Body of pancreas (tissue), 4 donors: Measurements from ENCODE around the gene BABAM1. TPM values are rescaled to one million over a fixed set of nuclear protein-coding genes. Genes with fewer than 3 reads are reported as not detected.

Experiments used
- ATAC-seq: fragments of 150-250 bp; one replicate; pipeline ENCODE4 v1.9.1; 2016
- DNase-seq, 4 donors: peaks; one replicate each; pipeline ENCODE4 v3.0.0-alpha.2; 2019
- H3K27ac ChIP-seq, 4 donors: fragments of 200-600 bp; sonication (generic); 1 replicate in 3 of 4; 2 replicates in 1 of 4; pipeline versions ENCODE4 v1.5.1 to v1.6.1; 2016 to 2019; ENCODE audit warnings: mild to moderate bottlenecking in 1 of 4, mixed read lengths in 1 of 4, moderate library complexity in 1 of 4
- H3K27me3 ChIP-seq, 2 donors: fragments of 200-600 bp; sonication (generic); one replicate each; pipeline ENCODE4 v1.6.0; 2016; ENCODE audit warnings: mild to moderate bottlenecking in 1 of 2
- H3K36me3 ChIP-seq, 2 donors: fragments of 200-600 bp; sonication (generic); replicated peaks in 1 of 2; 2 replicates each; pipeline ENCODE4 v1.5.1; 2016; ENCODE audit warnings: low read depth in 2 of 2; ENCODE audit not compliant: insufficient read depth in 1 of 2
- H3K4me1 ChIP-seq: fragments of 200-600 bp; sonication (generic); one replicate; pipeline ENCODE4 v1.6.0; 2016
- H3K4me3 ChIP-seq, 2 donors: fragments of 200-600 bp; sonication (generic); 1 replicate in 1 of 2; 2 replicates in 1 of 2; pipeline ENCODE4 v1.5.1; 2016 to 2019
- H3K9me3 ChIP-seq, 3 donors: fragments of 200-600 bp; sonication (generic); 1 replicate in 2 of 3; 2 replicates in 1 of 3; pipeline ENCODE4 v1.5.1; 2016
- POLR2A ChIP-seq, 3 donors: fragments of 450-650 bp; IDR thresholded peaks; one replicate each; pipeline ENCODE4 v1.6.1; 2016; ENCODE audit warnings: antibody characterized with exemption in 3 of 3, mild to moderate bottlenecking in 2 of 3
- WGBS, 2 donors: methylation state at CpG; one replicate each; pipeline ENCODE4 v1.1.5; 2017; 5-methylcytosine and 5-hydroxymethylcytosine counted together
- intact Hi-C: fragments of 100-400 bp; cut with DNase I; formaldehyde crosslinking; loops from one replicate; pipeline ENCODE4 v1.15.1; 2023
- total RNA-seq, 2 donors: library from RNA; depleted of rRNA; stranded (reverse); fragments of >200 nt; gene quantifications; one replicate each; pipeline ENCODE4 v1.1.0, GENCODE V29; 2016
- TF ChIP-seq, protein P1 (sequence below), 7 experiments: fragments of 450-650 bp in 4 of 7; fragments of 200-600 bp in 3 of 7; sonication (generic) in 3 of 7; IDR thresholded peaks; one replicate each; pipeline ENCODE4 v1.5.1; 2016 to 2019; ENCODE audit warnings: antibody characterized with exemption in 7 of 7

The BABAM1 gene
- total RNA-seq, 2 donors from 2014 or later = 45.2 to 84.6 TPM

DNA sequence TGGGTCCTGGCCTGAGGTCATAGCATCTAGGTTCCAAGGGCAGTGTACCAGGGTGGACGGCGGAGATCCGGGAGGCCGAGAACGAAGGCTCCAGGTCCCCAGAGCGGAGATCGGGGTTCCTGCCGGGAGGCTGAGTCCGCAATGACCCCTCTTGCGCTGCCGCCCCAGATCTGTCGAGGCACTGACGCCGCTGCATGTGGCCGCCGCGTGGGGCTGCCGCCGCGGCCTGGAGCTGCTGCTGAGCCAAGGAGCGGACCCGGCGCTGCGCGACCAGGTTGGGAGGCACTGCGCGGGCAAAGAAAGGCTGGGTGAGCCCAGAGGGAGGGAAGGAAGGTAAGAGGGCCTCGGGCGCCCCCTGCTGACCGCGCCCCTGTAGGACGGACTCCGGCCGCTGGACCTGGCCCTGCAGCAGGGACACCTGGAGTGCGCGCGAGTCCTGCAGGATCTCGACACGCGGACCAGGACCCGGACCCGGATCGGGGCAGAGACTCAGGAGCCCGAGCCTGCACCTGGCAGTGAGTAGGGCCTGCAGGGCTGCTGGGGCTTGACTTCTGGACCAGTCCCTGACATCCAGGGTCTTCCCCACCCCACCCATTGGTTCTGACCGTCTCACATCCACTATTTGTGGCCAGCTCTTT, 15.4 kb downstream of the BABAM1 start:
- Histone ChIP-seq H3K4me1 (peaks cover 17% of the 10 kb centered on the region), H3K4me3 (no peak overlapping the region), H3K36me3 (no peaks in the 10 kb centered on the region), H3K27ac (no peak overlapping the region), H3K27me3 (peaks cover 0 to 10% of the 10 kb centered on the region in 2 donors), H3K9me3 (no peaks in the 10 kb centered on the region)
- peak; percentile 99 for ATAC-seq
- TF ChIP-seq, protein P1, sequence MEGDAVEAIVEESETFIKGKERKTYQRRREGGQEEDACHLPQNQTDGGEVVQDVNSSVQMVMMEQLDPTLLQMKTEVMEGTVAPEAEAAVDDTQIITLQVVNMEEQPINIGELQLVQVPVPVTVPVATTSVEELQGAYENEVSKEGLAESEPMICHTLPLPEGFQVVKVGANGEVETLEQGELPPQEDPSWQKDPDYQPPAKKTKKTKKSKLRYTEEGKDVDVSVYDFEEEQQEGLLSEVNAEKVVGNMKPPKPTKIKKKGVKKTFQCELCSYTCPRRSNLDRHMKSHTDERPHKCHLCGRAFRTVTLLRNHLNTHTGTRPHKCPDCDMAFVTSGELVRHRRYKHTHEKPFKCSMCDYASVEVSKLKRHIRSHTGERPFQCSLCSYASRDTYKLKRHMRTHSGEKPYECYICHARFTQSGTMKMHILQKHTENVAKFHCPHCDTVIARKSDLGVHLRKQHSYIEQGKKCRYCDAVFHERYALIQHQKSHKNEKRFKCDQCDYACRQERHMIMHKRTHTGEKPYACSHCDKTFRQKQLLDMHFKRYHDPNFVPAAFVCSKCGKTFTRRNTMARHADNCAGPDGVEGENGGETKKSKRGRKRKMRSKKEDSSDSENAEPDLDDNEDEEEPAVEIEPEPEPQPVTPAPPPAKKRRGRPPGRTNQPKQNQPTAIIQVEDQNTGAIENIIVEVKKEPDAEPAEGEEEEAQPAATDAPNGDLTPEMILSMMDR (IDR thresholded peaks at IDR 0.05) = peak; percentile 92 to 96 (median 94)
- TF ChIP-seq POLR2A (IDR thresholded peaks at IDR 0.05) = no peak
- WGBS, 2 donors = 3 to 67% methylated on average over 1 to 44 of the region's 45 CpGs
- peak; percentile 89 to 93 (median 90) for DNase-seq
- intact Hi-C loops = loop anchor here (5.0 kb wide), 2 partner anchors 80 to 215 kb away; no protein-coding TSS in a partner anchor

DNA sequence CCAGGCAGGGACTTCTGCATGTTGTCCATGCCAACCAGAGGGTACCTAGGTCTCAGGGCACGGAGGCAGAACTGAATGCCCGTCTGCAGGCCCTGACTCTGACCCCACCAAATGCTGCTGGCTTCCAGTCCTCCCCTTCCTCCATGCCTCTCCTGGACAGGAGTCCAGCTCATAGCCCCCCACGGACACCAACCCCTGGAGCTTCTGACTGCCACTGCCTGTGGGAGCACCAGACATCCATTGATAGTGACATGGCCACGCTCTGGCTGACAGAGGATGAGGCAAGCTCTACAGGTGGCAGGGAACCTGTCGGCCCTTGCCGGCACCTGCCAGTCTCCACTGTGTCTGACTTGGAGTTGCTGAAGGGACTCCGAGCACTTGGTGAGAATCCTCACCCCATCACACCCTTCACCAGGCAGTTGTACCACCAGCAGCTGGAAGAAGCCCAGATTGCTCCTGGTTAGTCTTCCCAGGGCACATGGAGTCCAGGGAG, 16.3 kb downstream of the BABAM1 start:
- H3K4me1 ChIP-seq = peaks cover 17% of the 10 kb centered on the region
- TF ChIP-seq, protein P1 (IDR thresholded peaks at IDR 0.05) = no peak
- TF ChIP-seq POLR2A (IDR thresholded peaks at IDR 0.05) = no peak
- H3K4me3 ChIP-seq = no peak overlapping the region
- ATAC-seq = no peak
- no peak for DNase-seq
- intact Hi-C loops = loop anchor here (5.0 kb wide), 2 partner anchors 81 to 216 kb away; no protein-coding TSS in a partner anchor
- H3K27me3 ChIP-seq = peaks cover 0 to 10% of the 10 kb centered on the region in 2 donors
- 76 to 80% methylated on average over 1 to 7 of the region's 7 CpGs for WGBS, 2 donors
- H3K36me3 ChIP-seq = no peaks in the 10 kb centered on the region
- H3K9me3 ChIP-seq = no peaks in the 10 kb centered on the region
- H3K27ac ChIP-seq = no peak overlapping the region

DNA sequence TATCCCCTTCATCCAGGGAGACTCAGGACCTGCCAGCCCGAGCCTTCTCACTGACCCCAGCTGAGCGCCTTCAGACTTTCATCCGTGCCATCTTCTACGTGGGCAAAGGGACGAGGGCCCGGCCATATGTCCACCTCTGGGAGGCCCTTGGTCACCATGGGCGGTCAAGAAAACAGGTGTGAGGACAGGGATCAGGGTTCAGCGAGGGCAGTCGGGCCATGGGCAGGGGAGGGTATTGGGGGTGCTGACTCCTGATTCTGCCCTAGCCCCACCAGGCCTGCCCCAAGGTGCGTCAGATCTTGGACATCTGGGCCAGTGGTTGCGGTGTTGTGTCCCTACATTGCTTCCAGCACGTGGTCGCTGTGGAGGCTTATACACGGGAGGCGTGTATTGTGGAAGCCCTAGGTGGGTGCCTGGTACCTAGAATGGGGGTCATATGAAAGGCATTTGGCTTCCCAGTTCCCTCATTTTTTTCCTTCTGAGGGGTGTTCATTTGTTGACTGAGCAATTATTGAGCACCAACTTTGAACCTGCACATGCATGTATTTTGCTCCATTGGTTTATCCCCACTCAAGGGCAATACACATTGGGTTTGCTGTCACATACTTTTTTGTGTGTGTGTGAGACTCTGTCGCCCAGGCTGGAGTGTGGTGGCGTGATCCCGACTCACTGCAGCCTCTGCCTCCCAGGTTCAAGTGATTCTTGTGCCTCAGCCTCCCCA, 18.3 kb downstream of the BABAM1 start:
- no peaks in the 10 kb centered on the region for H3K36me3 ChIP-seq
- peaks cover 17% of the 10 kb centered on the region for H3K4me1 ChIP-seq
- intact Hi-C loops = no loop called here
- H3K27ac ChIP-seq = no peak overlapping the region
- DNase-seq (no peak), ATAC-seq (no peak)
- TF ChIP-seq POLR2A (IDR thresholded peaks at IDR 0.05) = no peak
- TF ChIP-seq, protein P1 (IDR thresholded peaks at IDR 0.05) = no peak
- H3K9me3 ChIP-seq = no peaks in the 10 kb centered on the region
- H3K4me3 ChIP-seq = no peak overlapping the region
- WGBS, 2 donors = 82 to 85% methylated on average over 15 to 18 of the region's 18 CpGs
- peaks cover 0 to 10% of the 10 kb centered on the region in 2 donors for H3K27me3 ChIP-seq

DNA sequence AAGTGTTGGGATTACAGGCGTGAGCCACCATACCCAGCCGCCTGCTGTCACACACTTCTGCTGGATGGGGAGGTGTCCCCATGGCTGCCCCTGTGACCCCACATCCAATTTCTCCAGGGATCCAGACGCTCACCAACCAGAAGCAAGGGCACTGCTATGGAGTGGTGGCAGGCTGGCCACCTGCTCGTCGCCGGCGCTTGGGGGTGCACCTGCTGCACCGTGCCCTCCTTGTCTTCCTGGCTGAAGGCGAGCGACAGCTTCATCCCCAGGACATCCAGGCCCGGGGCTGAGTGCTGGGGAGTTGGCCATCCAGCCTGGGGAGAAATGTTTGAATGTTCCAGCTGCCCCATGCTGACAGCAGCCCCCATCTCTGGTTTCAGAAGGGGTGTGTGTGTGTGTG, 19.0 kb downstream of the BABAM1 start:
- H3K4me3 ChIP-seq = no peak overlapping the region
- WGBS, 2 donors = 78% methylated on average over 11 of the region's 11 CpGs; no CpG with 5 or more reads in 1 of the 2 donors
- TF ChIP-seq POLR2A (IDR thresholded peaks at IDR 0.05) = no peak
- TF ChIP-seq, protein P1 (IDR thresholded peaks at IDR 0.05) = no peak
- H3K27me3 ChIP-seq = peaks cover 0 to 10% of the 10 kb centered on the region in 2 donors
- no peaks in the 10 kb centered on the region for H3K9me3 ChIP-seq
- ATAC-seq (no peak), DNase-seq (no peak)
- H3K4me1 ChIP-seq = peaks cover 17% of the 10 kb centered on the region
- no peak overlapping the region for H3K27ac ChIP-seq
- intact Hi-C loops = no loop called here
- no peaks in the 10 kb centered on the region for H3K36me3 ChIP-seq
